ENCODE measurements around the gene SIGLEC7.

SIGLEC7 gene

DNA sequence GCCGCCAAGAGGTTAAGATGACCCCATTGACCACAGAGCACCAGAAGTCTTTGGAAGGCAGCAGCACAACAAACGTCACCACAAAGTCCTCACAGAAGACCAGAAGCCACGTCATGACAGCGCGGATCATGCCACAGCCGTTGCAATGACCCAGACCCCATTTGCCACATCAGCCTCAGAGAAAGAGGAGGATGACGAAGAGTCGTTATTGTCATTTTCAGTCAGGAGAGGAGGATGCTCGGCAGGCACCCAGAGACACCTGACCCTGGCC, 53.1 kb downstream of the SIGLEC7 start:
- no peak overlapping the region for H3K4me3 ChIP-seq (ENCODE audit: low read depth, low read length)
- H3K9me3 ChIP-seq (ENCODE audit: control insufficient read depth, insufficient read depth, low read depth, low read length): no peaks in the 10 kb centered on the region
- no peaks in the 10 kb centered on the region for H3K4me1 ChIP-seq (ENCODE audit: control insufficient read depth, insufficient read depth, low read length)
- POLR2A ChIA-PET: no interaction called here
- H3K36me3 ChIP-seq (ENCODE audit: control insufficient read depth in 2 of 2, insufficient read depth in 1 of 2, low read length in 2 of 2): no peaks in the 10 kb centered on the region
- H3K27ac ChIP-seq (ENCODE audit: extremely low read depth, low read depth, low read length): no peak overlapping the region
- TF ChIP-seq, protein P1, sequence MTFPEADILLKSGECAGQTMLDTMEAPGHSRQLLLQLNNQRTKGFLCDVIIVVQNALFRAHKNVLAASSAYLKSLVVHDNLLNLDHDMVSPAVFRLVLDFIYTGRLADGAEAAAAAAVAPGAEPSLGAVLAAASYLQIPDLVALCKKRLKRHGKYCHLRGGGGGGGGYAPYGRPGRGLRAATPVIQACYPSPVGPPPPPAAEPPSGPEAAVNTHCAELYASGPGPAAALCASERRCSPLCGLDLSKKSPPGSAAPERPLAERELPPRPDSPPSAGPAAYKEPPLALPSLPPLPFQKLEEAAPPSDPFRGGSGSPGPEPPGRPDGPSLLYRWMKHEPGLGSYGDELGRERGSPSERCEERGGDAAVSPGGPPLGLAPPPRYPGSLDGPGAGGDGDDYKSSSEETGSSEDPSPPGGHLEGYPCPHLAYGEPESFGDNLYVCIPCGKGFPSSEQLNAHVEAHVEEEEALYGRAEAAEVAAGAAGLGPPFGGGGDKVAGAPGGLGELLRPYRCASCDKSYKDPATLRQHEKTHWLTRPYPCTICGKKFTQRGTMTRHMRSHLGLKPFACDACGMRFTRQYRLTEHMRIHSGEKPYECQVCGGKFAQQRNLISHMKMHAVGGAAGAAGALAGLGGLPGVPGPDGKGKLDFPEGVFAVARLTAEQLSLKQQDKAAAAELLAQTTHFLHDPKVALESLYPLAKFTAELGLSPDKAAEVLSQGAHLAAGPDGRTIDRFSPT (tag by site-specific recombination; IDR thresholded peaks at IDR 0.05): no peak
- TF ChIP-seq ZNF621 (tag by site-specific recombination; IDR thresholded peaks at IDR 0.05): no peak
- TF ChIP-seq ZNF707 (tag by site-specific recombination; IDR thresholded peaks at IDR 0.05): no peak
- TF ChIP-seq ZFP37 (tag by site-specific recombination; IDR thresholded peaks at IDR 0.05): no peak
- no peak for TF ChIP-seq ZNF792 (tag by site-specific recombination; IDR thresholded peaks at IDR 0.05)
- TF ChIP-seq ZNF501 (tag by site-specific recombination; IDR thresholded peaks at IDR 0.05): no peak
- no peak for TF ChIP-seq ZNF610 (tag by site-specific recombination; IDR thresholded peaks at IDR 0.05; ENCODE audit: borderline replicate concordance)
- TF ChIP-seq, protein P2, sequence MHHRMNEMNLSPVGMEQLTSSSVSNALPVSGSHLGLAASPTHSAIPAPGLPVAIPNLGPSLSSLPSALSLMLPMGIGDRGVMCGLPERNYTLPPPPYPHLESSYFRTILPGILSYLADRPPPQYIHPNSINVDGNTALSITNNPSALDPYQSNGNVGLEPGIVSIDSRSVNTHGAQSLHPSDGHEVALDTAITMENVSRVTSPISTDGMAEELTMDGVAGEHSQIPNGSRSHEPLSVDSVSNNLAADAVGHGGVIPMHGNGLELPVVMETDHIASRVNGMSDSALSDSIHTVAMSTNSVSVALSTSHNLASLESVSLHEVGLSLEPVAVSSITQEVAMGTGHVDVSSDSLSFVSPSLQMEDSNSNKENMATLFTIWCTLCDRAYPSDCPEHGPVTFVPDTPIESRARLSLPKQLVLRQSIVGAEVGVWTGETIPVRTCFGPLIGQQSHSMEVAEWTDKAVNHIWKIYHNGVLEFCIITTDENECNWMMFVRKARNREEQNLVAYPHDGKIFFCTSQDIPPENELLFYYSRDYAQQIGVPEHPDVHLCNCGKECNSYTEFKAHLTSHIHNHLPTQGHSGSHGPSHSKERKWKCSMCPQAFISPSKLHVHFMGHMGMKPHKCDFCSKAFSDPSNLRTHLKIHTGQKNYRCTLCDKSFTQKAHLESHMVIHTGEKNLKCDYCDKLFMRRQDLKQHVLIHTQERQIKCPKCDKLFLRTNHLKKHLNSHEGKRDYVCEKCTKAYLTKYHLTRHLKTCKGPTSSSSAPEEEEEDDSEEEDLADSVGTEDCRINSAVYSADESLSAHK (tag by site-specific recombination; IDR thresholded peaks at IDR 0.05): no peak
- TF ChIP-seq, protein P3, sequence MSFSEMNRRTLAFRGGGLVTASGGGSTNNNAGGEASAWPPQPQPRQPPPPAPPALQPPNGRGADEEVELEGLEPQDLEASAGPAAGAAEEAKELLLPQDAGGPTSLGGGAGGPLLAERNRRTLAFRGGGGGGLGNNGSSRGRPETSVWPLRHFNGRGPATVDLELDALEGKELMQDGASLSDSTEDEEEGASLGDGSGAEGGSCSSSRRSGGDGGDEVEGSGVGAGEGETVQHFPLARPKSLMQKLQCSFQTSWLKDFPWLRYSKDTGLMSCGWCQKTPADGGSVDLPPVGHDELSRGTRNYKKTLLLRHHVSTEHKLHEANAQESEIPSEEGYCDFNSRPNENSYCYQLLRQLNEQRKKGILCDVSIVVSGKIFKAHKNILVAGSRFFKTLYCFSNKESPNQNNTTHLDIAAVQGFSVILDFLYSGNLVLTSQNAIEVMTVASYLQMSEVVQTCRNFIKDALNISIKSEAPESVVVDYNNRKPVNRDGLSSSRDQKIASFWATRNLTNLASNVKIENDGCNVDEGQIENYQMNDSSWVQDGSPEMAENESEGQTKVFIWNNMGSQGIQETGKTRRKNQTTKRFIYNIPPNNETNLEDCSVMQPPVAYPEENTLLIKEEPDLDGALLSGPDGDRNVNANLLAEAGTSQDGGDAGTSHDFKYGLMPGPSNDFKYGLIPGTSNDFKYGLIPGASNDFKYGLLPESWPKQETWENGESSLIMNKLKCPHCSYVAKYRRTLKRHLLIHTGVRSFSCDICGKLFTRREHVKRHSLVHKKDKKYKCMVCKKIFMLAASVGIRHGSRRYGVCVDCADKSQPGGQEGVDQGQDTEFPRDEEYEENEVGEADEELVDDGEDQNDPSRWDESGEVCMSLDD (tag by site-specific recombination; IDR thresholded peaks at IDR 0.05): no peak
- TF ChIP-seq, protein P4, sequence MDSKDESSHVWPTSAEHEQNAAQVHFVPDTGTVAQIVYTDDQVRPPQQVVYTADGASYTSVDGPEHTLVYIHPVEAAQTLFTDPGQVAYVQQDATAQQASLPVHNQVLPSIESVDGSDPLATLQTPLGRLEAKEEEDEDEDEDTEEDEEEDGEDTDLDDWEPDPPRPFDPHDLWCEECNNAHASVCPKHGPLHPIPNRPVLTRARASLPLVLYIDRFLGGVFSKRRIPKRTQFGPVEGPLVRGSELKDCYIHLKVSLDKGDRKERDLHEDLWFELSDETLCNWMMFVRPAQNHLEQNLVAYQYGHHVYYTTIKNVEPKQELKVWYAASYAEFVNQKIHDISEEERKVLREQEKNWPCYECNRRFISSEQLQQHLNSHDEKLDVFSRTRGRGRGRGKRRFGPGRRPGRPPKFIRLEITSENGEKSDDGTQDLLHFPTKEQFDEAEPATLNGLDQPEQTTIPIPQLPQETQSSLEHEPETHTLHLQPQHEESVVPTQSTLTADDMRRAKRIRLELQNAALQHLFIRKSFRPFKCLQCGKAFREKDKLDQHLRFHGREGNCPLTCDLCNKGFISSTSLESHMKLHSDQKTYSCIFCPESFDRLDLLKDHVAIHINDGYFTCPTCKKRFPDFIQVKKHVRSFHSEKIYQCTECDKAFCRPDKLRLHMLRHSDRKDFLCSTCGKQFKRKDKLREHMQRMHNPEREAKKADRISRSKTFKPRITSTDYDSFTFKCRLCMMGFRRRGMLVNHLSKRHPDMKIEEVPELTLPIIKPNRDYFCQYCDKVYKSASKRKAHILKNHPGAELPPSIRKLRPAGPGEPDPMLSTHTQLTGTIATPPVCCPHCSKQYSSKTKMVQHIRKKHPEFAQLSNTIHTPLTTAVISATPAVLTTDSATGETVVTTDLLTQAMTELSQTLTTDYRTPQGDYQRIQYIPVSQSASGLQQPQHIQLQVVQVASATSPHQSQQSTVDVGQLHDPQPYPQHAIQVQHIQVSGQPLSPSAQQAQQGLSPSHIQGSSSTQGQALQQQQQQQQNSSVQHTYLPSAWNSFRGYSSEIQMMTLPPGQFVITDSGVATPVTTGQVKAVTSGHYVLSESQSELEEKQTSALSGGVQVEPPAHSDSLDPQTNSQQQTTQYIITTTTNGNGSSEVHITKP (tag by site-specific recombination; IDR thresholded peaks at IDR 0.05): no peak
- TF ChIP-seq ZNF366 (tag by site-specific recombination; conservative IDR thresholded peaks at IDR 0.05): no peak
- TF ChIP-seq MZF1 (tag by site-specific recombination; IDR thresholded peaks at IDR 0.05; ENCODE audit: borderline replicate concordance): no peak
- TF ChIP-seq ZNF404 (tag by site-specific recombination; IDR thresholded peaks at IDR 0.05): no peak
- no peak for TF ChIP-seq ZNF514 (tag by site-specific recombination; IDR thresholded peaks at IDR 0.05)
- no peak for TF ChIP-seq ZNF529 (tag by site-specific recombination; IDR thresholded peaks at IDR 0.05; ENCODE audit: insufficient replicate concordance)
- TF ChIP-seq ZNF341 (tag by site-specific recombination; IDR thresholded peaks at IDR 0.05; ENCODE audit: low read depth): no peak
- CTCF ChIA-PET: interaction anchor here (1.0 to 2.5 kb wide), 2 partner anchors 37 to 64 kb away, joined by 3 to 11 read pairs; no protein-coding TSS in a partner anchor

Measured in HEK293 (cell line).